Choroid plexus epithelial cell (primary cell): ENCODE measurements around the gene NR2F1-AS1.

Experiments
- DNase-seq: peaks from one replicate; pipeline ENCODE4 v3.0.0-alpha.2; 2010; ENCODE audit warnings: low read depth
- H3K4me3 ChIP-seq: 2 replicates; pipeline ENCODE4 v1.5.1; 2011; ENCODE audit warnings: low read depth, mild to moderate bottlenecking, control low read depth, low read length, moderate library complexity
- CTCF ChIP-seq: conservative IDR thresholded peaks from 2 replicates; pipeline ENCODE4 v1.5.1; 2011; ENCODE audit warnings: low read depth, mild to moderate bottlenecking, control low read depth, inconsistent platforms, low read length, moderate library complexity

NR2F1-AS1 gene

GRCh38 chr5:93583768-93584595, 3.0 kb upstream of the NR2F1-AS1 start:
- no peak for TF ChIP-seq CTCF
- H3K4me3 ChIP-seq, result peak overlapping the region; percentile 69
- no peak for DNase-seq

DNA sequence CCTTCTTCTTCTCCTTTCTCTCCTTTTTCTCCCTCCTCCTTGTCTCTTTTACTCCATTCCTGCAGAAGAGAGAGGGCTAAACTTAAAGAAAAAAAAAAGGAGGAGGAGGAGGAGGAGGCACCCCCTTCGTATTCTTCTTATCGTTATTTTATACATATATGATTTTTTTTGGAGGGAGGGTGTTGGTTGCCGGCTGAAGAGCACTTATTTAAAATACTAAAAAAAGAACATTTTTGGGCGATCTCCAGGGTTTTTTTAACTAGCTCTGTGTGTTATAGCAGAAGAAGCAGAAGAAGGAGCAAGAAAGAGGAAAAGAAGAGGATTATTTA, 2.4 kb upstream of the NR2F1-AS1 start:
- no peak for TF ChIP-seq CTCF
- H3K4me3 ChIP-seq, result peak overlapping the region; percentile 69
- peak; percentile 78 for DNase-seq

DNA sequence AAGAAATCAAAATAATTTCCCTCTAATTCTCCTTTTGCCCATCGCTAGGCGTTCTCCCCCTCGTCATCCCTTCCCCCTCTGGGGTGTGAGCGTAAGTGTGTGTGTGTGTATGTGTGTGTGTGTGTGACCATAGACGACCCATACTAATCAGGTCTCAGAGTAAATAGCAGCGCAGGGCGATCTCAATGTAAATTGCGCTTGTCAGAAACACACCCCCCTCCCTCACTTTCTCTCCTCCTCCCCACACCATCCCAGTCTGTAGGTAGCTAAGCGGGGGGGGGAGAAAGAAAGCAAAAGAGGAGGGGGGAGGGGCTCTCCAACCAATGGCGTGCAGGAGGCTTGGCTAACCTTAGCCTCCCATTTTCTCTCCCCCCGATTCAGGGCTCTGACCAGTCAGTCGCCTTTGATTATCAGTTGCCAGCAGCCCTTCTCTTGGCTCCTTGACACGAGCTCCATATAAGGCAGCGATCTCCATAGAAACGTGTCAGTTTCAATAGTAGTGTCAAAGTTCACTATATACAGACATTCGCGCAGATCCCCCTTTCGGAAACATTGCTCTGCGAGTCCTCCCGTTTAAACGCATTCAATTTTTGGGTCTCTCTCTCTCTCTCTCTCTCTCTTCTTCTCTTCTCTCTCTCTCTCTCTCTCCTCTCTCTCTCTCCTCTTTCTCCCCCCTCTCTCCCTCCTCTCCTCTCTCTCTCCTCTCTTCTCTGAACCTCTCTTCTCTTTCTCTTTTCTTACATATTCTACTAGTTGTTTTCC, 1.8 kb upstream of the NR2F1-AS1 start, which contains the start of gene NR2F1:
Gene NR2F1, plus strand, starts transcription at position 546 of the 762 bp plus-strand sequence. CDS start 1,802 bp downstream, outside the sequence.
- TF ChIP-seq CTCF, result no peak
- H3K4me3 ChIP-seq, result peak within 1 kb of the TSS; percentile 69
- DNase-seq, result peak; percentile 100

GRCh38 chr5:93582167-93582462, 1.1 kb upstream of the NR2F1-AS1 start:
- H3K4me3 ChIP-seq, result peak overlapping the region; percentile 69
- DNase-seq, result no peak
- no peak for TF ChIP-seq CTCF

DNA sequence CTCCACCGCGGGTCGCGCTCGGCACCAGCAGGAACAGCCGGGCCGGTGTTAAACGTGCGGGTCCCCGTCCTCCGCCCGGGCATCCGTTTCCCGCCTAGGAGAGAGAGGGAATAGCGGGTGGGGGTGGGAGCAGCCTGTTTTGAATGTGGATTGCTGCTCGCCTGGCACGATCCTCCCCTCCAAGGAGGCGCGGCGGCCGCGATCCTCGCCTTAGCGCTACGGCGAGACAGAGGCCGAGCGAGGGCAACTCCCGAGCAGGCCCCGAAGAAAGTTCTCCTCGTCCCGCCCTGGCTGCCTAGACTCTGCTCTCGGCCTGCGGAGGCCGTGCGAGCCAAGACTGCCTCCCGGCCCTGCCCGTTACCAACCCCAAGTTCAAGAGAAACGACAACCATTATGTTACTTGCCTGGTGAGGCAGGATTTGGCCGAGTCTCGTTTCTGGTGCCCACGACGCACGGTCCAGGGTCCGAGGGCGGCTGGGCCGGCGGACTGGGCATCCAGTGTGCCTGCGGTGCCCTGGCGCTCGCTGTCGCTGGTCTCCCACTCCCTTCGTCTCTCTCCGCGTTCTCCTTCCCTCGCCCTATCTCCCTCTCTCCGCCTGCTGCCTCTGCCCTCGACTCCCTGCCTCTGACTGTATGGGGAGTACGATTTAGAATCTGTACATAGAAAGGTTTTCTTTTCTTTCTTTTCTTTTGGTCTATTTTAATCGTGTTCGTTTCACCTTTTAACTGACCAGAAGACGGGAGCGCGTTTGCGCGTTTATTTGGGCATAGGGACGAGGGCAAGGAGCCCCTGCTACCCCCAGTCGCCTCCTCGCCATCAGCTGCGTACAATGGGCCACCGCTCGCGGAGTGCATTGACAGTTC, 724 bp downstream of the NR2F1-AS1 start:
- H3K4me3 ChIP-seq, result peak overlapping the region; percentile 69
- peak; percentile 56 for DNase-seq
- TF ChIP-seq CTCF, result no peak

DNA sequence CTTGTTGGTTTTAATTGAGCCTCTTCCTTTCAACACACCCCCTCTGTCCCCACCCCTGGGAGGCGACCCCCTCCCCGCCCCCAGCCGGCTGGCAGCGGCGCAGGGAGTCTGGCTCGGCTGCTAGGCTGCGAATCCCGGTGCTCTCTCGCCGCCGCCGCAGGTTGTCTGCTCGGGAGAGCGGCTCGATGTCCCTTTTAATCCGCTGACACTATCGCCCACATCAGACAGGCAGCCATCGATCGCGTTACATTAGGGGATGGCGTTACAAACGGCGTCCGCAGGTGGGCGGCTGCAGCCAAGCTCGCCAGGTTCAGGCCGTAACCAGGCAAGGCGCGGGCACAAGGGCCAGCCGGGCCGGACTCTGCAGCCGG, 1.3 kb downstream of the NR2F1-AS1 start:
- no peak for TF ChIP-seq CTCF
- peak overlapping the region; percentile 69 for H3K4me3 ChIP-seq
- DNase-seq, result peak; percentile 65
